Calu3 (cell line): ENCODE results near the gene LZTS3. TPM values are rescaled to one million over a fixed set of nuclear protein-coding genes. Genes with fewer than 3 reads are reported as not detected.

Source experiments
- BruUV-seq: library from RNA; stranded (reverse); fragments of 400-500 nt; replicated peaks from 2 replicates; lab custom pipeline; 2021; lab: Mats Ljungman, UMichigan
- CTCF ChIA-PET: fragments of 300-600 bp; sonication (Branson Sonifier 250); formaldehyde crosslinking; loops from one replicate; lab custom pipeline; 2022; ENCODE audit warnings: antibody characterized with exemption; lab: Charles Lee
- DNase-seq: peaks from one replicate; pipeline ENCODE4 v3.0.0; 2022
- H3K27ac Mint-ChIP-seq: one replicate; pipeline ENCODE4 v1.8.0; 2022; ENCODE audit warnings: mixed read lengths; ENCODE audit not compliant: unreplicated experiment
- H3K27me3 Mint-ChIP-seq: one replicate; pipeline ENCODE4 v1.8.0; 2022; ENCODE audit warnings: mixed read lengths; ENCODE audit not compliant: unreplicated experiment
- H3K36me3 Mint-ChIP-seq: one replicate; pipeline ENCODE4 v1.8.0; 2022; ENCODE audit warnings: mild to moderate bottlenecking, moderate library complexity, mixed read lengths; ENCODE audit not compliant: insufficient read depth, unreplicated experiment
- H3K4me1 Mint-ChIP-seq: one replicate; pipeline ENCODE4 v1.8.0; 2022; ENCODE audit warnings: mild to moderate bottlenecking, low read depth, mixed read lengths; ENCODE audit not compliant: unreplicated experiment
- H3K4me3 Mint-ChIP-seq: one replicate; pipeline ENCODE4 v1.8.0; 2022; ENCODE audit warnings: mild to moderate bottlenecking, low read depth, moderate library complexity, mixed read lengths; ENCODE audit not compliant: unreplicated experiment
- H3K9me3 Mint-ChIP-seq: one replicate; pipeline ENCODE4 v1.8.0; 2022; ENCODE audit warnings: low read depth, mixed read lengths; ENCODE audit not compliant: unreplicated experiment
- CTCF ChIP-seq: fragments of 200-600 bp; IDR thresholded peaks from one replicate; pipeline ENCODE4 v1.8.0; 2022; ENCODE audit warnings: antibody characterized with exemption; ENCODE audit not compliant: unreplicated experiment
- intact Hi-C: fragments of 100-400 bp; cut with micrococcal nuclease; formaldehyde crosslinking; loops from one replicate; pipeline ENCODE4 v1.10.0; 2022; ENCODE audit not compliant: unreplicated experiment
- total RNA-seq: library from RNA; stranded (reverse); gene quantifications from 2 replicates; pipeline ENCODE4 v1.2.3, GENCODE V29; 2022

The LZTS3 gene
- total RNA-seq, 1 experiment from 2014 or later: 10.4 TPM

- Mint-ChIP-seq H3K36me3 (peaks cover 41% of the 10 kb centered on the region), H3K27me3 (no peaks in the 10 kb centered on the region), H3K27ac (no peak overlapping the region), H3K4me3 (no peak overlapping the region), H3K4me1 (no peaks in the 10 kb centered on the region), H3K9me3 (no peaks in the 10 kb centered on the region)
- intact Hi-C loops: no loop called here
- no peak for TF ChIP-seq CTCF
- no TSS peak for BruUV-seq
- DNase-seq: no peak
- CTCF ChIA-PET: no interaction called here
Measured at GRCh38 chr20:3193806-3194616, 20.7 kb upstream of the LZTS3 start.

- no peaks in the 10 kb centered on the region for H3K4me1 Mint-ChIP-seq
- no peak for TF ChIP-seq CTCF
- H3K27me3 Mint-ChIP-seq: no peaks in the 10 kb centered on the region
- H3K27ac Mint-ChIP-seq: no peak overlapping the region
- intact Hi-C loops: no loop called here
- DNase-seq: no peak
- BruUV-seq: no TSS peak
- no peak overlapping the region for H3K4me3 Mint-ChIP-seq
- CTCF ChIA-PET: no interaction called here
- peaks cover 30% of the 10 kb centered on the region for H3K36me3 Mint-ChIP-seq
- no peaks in the 10 kb centered on the region for H3K9me3 Mint-ChIP-seq
Measured at GRCh38 chr20:3192226-3193015, 19.1 kb upstream of the LZTS3 start.

- CTCF ChIA-PET: no interaction called here
- BruUV-seq: no TSS peak
- no peaks in the 10 kb centered on the region for H3K4me1 Mint-ChIP-seq
- H3K27me3 Mint-ChIP-seq: no peaks in the 10 kb centered on the region
- no peak for TF ChIP-seq CTCF
- H3K27ac Mint-ChIP-seq: no peak overlapping the region
- H3K9me3 Mint-ChIP-seq: no peaks in the 10 kb centered on the region
- intact Hi-C loops: no loop called here
- peaks cover 19% of the 10 kb centered on the region for H3K36me3 Mint-ChIP-seq
- no peak overlapping the region for H3K4me3 Mint-ChIP-seq
- no peak for DNase-seq
Measured at GRCh38 chr20:3190681-3191111, 17.3 kb upstream of the LZTS3 start.

- H3K36me3 Mint-ChIP-seq: peaks cover 11% of the 10 kb centered on the region
- no peak overlapping the region for H3K27ac Mint-ChIP-seq
- CTCF ChIA-PET: interaction anchor here (0.6 kb wide), 2 partner anchors 9 to 101 kb away, joined by 4 to 6 read pairs; no protein-coding TSS in a partner anchor
- TF ChIP-seq CTCF: no peak
- H3K4me1 Mint-ChIP-seq: no peaks in the 10 kb centered on the region
- no peaks in the 10 kb centered on the region for H3K27me3 Mint-ChIP-seq
- BruUV-seq: no TSS peak
- intact Hi-C loops: no loop called here
- H3K9me3 Mint-ChIP-seq: no peaks in the 10 kb centered on the region
- H3K4me3 Mint-ChIP-seq: no peak overlapping the region
- DNase-seq: no peak
Measured at GRCh38 chr20:3189561-3190131, 16.3 kb upstream of the LZTS3 start.
